Esophagus muscularis mucosa (tissue), 4 donors: ENCODE measurements around the gene GP1BB. TPM values are rescaled to one million over a fixed set of nuclear protein-coding genes. Genes with fewer than 3 reads are reported as not detected.

Source experiments
- DNase-seq: peaks from one replicate; pipeline ENCODE4 v3.0.0-alpha.2; 2017; ENCODE audit errors: extremely low spot score
- H3K27ac ChIP-seq, 4 donors: fragments of 200-600 bp; sonication (generic); replicated peaks in 1 of 4; 1 replicate in 3 of 4; 2 replicates in 1 of 4; pipeline ENCODE4 v1.5.1; 2016 to 2019; ENCODE audit warnings: mild to moderate bottlenecking in 1 of 4
- H3K27me3 ChIP-seq, 4 donors: fragments of 200-600 bp; sonication (generic); one replicate each; pipeline versions ENCODE4 v1.5.1 to v1.6.0; 2016 to 2019
- H3K36me3 ChIP-seq, 4 donors: fragments of 200-600 bp; sonication (generic); one replicate each; pipeline ENCODE4 v1.5.1; 2016 to 2019
- H3K4me1 ChIP-seq, 4 donors: fragments of 200-600 bp; sonication (generic); one replicate each; pipeline ENCODE4 v1.5.1; 2016 to 2019
- H3K4me3 ChIP-seq, 4 donors: fragments of 200-600 bp; sonication (generic); 1 replicate in 2 of 4; 2 replicates in 2 of 4; pipeline ENCODE4 v1.5.1; 2016 to 2019; ENCODE audit warnings: mild to moderate bottlenecking in 4 of 4, moderate library complexity in 1 of 4
- H3K9me3 ChIP-seq, 4 donors: fragments of 200-600 bp; sonication (generic); 1 replicate in 3 of 4; 2 replicates in 1 of 4; pipeline ENCODE4 v1.5.1; 2016 to 2019
- EP300 ChIP-seq: sonication (generic); formaldehyde crosslinking; IDR thresholded peaks from one replicate; pipeline ENCODE4 v1.6.1; 2017; ENCODE audit warnings: antibody characterized with exemption
- POLR2A ChIP-seq: fragments of 450-650 bp; IDR thresholded peaks from one replicate; pipeline ENCODE4 v1.6.1; 2017; ENCODE audit warnings: antibody characterized with exemption, moderate library complexity, mild to moderate bottlenecking, low read depth
- POLR2AphosphoS5 ChIP-seq, 2 donors: sonication (generic); formaldehyde crosslinking; IDR thresholded peaks; one replicate each; pipeline ENCODE4 v1.6.1; 2017; ENCODE audit warnings: antibody characterized with exemption in 2 of 2
- WGBS: methylation state at CpG from one replicate; pipeline ENCODE4 v1.1.5; 2018; 5-methylcytosine and 5-hydroxymethylcytosine counted together
- intact Hi-C: fragments of 100-400 bp; cut with DNase I; formaldehyde crosslinking; loops from one replicate; pipeline ENCODE4 v1.15.1; 2023
- total RNA-seq, 4 donors: library from RNA; depleted of rRNA; stranded (reverse); fragments of >200 nt; gene quantifications; one replicate each; pipeline versions ENCODE4 v1.1.0 to v1.2.1, GENCODE V29; 2016
- TF ChIP-seq, protein P1 (sequence below), 3 experiments: fragments of 200-600 bp in 2 of 3; fragments of 450-650 bp in 1 of 3; sonication (generic) in 2 of 3; IDR thresholded peaks; one replicate each; pipeline ENCODE4 v1.5.1; 2017 to 2019; ENCODE audit warnings: antibody characterized with exemption in 3 of 3, mild to moderate bottlenecking in 2 of 3, moderate library complexity in 1 of 3

The GP1BB gene
- total RNA-seq, 4 donors from 2014 or later = 1.7 to 16.7 (median 5.7) TPM

DNA sequence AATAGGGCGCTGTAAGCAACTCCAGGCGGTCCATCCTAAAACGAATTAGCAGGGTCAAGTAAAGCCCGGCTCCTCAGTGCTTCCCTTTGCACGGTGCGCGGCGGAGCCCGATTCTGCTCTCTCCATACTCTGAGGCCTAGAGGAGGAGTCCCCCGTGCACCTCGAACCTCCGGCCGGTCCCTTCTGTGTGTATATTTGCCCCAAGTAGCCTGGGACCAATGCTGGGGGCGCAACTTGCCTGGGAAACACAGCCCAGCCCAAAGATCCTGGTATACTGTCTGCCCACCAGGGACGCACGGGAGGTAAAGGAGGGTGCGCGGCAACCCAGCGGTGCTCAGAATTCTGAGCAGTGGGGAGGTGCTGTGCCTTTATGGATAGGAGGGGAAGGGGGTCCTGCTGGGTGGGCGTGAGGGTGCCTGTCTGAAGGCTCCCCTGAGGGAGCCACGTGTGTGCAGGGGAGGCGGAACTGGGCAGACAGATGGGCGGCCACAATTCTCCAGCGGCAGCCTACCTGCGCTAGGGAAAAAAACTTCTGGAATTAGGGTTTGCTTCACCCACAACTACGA lies 32.5 kb downstream of the GP1BB start:
- intact Hi-C loops = no loop called here
- Histone ChIP-seq H3K9me3 (no peaks in the 10 kb centered on the region), H3K27ac (no peak overlapping the region), H3K4me1 (peaks cover 6 to 46% (median 45%) of the 10 kb centered on the region in 4 donors), H3K27me3 (peaks cover 6 to 96% (median 51%) of the 10 kb centered on the region in 4 donors), H3K4me3 (peak overlapping the region in 1 of 4 donors; percentile 12), H3K36me3 (no peaks in the 10 kb centered on the region)
- no peak for DNase-seq
- TF ChIP-seq, protein P1, sequence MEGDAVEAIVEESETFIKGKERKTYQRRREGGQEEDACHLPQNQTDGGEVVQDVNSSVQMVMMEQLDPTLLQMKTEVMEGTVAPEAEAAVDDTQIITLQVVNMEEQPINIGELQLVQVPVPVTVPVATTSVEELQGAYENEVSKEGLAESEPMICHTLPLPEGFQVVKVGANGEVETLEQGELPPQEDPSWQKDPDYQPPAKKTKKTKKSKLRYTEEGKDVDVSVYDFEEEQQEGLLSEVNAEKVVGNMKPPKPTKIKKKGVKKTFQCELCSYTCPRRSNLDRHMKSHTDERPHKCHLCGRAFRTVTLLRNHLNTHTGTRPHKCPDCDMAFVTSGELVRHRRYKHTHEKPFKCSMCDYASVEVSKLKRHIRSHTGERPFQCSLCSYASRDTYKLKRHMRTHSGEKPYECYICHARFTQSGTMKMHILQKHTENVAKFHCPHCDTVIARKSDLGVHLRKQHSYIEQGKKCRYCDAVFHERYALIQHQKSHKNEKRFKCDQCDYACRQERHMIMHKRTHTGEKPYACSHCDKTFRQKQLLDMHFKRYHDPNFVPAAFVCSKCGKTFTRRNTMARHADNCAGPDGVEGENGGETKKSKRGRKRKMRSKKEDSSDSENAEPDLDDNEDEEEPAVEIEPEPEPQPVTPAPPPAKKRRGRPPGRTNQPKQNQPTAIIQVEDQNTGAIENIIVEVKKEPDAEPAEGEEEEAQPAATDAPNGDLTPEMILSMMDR (IDR thresholded peaks at IDR 0.05) = no peak
- no peak for TF ChIP-seq POLR2AphosphoS5 (IDR thresholded peaks at IDR 0.05)
- no peak for TF ChIP-seq EP300
- no peak for TF ChIP-seq POLR2A
- WGBS = 8% methylated on average over 13 of the region's 26 CpGs

DNA sequence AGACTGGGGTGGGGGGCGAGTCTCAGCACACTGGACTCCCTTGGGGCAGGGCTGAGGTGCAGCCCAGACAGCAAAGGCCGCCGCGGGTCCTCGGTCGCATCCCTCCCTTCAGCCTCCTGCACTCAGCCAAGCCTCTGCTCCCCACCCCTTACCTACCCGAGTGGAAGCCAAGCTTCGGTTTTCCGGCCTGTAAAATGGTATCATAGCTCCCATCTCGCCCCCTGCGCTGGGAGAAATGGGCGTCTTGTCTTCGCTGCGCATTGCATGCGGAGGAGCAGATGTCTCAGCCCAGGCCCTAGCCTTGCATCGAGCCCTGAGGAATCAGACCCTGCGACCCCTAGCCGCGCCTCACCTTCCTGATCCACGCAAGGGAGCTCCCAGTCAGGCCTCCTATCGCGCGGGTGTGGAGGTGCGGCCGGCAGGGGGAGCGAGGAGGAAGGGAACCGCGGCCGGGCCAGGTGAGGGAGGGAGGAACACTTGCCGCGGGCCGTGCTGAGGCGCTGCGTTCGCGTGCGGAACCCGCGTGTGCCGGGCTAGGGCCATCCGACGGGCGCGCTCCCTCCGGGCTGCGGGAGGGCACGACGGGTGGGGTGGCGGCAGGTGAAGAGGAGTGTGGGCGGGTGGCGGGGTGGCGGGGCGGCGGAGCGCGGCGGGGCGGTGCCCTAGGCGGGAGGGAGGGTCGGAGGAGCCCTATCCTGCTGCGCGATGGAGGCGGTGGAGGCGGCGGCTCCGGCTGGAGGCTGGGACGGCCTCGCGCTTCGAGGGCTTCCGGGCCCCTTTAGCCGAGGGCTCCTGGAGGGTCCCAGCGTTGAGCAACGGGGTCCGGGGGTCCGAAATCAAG lies 33.2 kb downstream of the GP1BB start:
- intact Hi-C loops = no loop called here
- Histone ChIP-seq H3K4me3 (peak overlapping the region; percentile 28 to 47 (median 38)), H3K9me3 (no peaks in the 10 kb centered on the region), H3K27me3 (peaks cover 6 to 95% (median 51%) of the 10 kb centered on the region in 4 donors), H3K27ac (no peak overlapping the region), H3K4me1 (peaks cover 6 to 51% (median 50%) of the 10 kb centered on the region in 4 donors), H3K36me3 (no peaks in the 10 kb centered on the region)
- WGBS = 9% methylated on average over 26 of the region's 76 CpGs
- TF ChIP-seq, protein P1 (IDR thresholded peaks at IDR 0.05) = peak; percentile 35 to 45 (median 39)
- TF ChIP-seq POLR2A = no peak
- no peak for DNase-seq

DNA sequence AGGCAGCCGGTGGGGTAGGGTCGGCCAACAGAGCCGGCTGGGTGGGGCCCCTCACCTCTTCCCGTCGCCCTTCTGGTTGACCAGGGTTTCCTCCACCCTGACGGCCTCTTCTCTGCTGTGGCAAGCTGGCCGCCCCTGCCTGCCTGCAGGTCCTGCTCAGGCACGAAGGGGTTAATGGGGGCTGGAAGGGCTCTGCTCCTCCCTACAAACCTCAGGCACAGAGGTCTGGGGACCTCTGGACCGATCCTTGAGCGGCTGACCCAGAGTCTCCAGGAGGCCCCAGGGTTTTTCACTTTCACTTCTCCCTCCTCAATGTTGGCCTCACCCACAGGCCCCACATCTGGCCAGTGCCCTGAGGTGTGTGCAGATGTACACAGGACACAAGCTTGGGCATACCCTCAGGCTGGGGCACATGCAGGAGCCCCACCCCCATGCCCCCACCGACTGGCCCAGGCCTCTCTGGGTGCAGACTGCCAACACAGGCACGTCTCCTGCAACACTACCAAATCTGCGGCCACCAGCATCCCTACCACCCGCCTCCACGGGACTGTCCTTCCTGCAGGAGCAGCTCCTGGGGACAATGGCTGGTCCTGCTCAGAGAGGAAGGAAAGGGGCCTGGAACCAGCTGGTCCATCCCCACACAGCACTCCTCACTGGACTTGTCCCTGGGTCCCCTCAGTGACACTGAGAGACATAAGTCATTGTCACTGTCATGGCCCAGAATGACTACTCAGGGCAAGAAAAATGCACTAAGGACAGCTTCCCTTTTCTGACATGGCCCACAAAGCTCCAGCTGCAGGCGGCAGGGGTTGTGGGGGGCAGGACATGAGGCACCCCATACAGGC lies 34.0 kb downstream of the GP1BB start:
- TF ChIP-seq POLR2AphosphoS5 (IDR thresholded peaks at IDR 0.05) (no peak), EP300 (no peak), POLR2A (no peak)
- TF ChIP-seq, protein P1 (IDR thresholded peaks at IDR 0.05) = no peak
- peaks cover 6 to 95% (median 59%) of the 10 kb centered on the region in 4 donors for H3K27me3 ChIP-seq
- DNase-seq = no peak
- H3K9me3 ChIP-seq = no peaks in the 10 kb centered on the region
- H3K36me3 ChIP-seq = no peaks in the 10 kb centered on the region
- H3K4me3 ChIP-seq = peak overlapping the region; percentile 28 to 47 (median 38)
- H3K27ac ChIP-seq = no peak overlapping the region
- H3K4me1 ChIP-seq = peaks cover 6 to 54% (median 50%) of the 10 kb centered on the region in 4 donors
- intact Hi-C loops = no loop called here
- WGBS = 48% methylated on average over 9 of the region's 16 CpGs

DNA sequence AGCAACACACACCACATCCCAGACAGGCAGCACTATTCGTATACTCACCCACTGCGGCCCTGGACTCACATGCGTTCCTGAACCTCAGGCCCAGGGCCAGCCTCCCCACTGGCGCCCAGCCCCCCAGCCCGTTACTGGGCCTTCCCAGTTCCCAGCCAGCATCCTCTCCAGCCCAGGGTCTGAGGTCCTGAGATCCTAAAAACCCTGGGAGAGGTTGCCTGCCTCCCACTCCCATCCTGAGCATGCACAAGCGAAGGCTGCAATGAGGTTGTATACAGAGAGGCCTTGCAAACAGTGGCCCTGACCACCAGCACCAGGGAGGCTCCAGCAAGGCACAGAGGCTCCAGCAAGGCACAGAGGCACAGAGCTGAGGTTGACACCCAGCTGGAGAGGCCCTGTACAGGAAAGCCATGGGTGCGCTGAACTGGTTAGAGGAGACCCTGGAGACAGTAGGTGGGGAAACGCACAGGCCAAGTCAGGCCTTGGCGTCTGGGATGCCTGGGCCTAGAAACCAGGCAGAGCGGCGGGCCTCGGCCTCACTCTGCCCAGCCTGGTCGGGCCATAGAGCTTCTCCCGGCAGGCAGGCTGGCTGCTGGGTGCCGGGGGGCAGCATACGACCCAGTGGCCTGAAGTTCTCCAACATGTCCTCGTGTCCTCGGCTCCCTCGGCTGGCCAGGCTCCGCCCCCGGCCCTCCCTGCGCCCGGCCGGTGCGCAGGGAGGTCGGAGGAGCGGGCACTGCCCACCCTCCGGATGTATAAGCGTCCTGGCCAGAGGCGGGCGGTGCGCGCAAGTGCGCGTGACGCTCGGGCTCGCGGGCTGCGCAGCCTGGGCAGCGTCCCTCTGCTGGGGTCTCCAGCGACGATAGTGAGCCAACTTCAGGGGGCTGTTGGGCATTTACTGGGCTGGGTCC lies 34.9 kb downstream of the GP1BB start:
- WGBS = 89% methylated on average over 7 of the region's 43 CpGs
- no peaks in the 10 kb centered on the region for H3K9me3 ChIP-seq
- intact Hi-C loops = no loop called here
- peaks cover 6 to 95% (median 63%) of the 10 kb centered on the region in 4 donors for H3K27me3 ChIP-seq
- peaks cover 6 to 54% (median 50%) of the 10 kb centered on the region in 4 donors for H3K4me1 ChIP-seq
- no peak for DNase-seq
- no peak overlapping the region for H3K27ac ChIP-seq
- TF ChIP-seq POLR2A = peak; percentile 59
- TF ChIP-seq, protein P1 (IDR thresholded peaks at IDR 0.05) = no peak
- no peaks in the 10 kb centered on the region for H3K36me3 ChIP-seq
- peak overlapping the region in 1 of 4 donors; percentile 22 for H3K4me3 ChIP-seq
